Measurements from ENCODE around the gene NKD1.

NKD1 gene

GRCh38 chr16:50645563-50646220, 97.5 kb downstream of the NKD1 start:
- no peak for DNase-seq (ENCODE audit: low read depth in 2 of 2)

- DNase-seq (ENCODE audit: low read depth in 2 of 2): no peak
Measured at GRCh38 chr16:50646345-50646744, 98.1 kb downstream of the NKD1 start.

GRCh38 chr16:50651835-50652438, 103.7 kb downstream of the NKD1 start:
- DNase-seq (ENCODE audit: low read depth in 2 of 2): no peak

- DNase-seq (ENCODE audit: low read depth in 2 of 2): no peak
Measured at GRCh38 chr16:50652836-50653425, 104.7 kb downstream of the NKD1 start.

- DNase-seq (ENCODE audit: low read depth in 2 of 2): no peak
Measured at GRCh38 chr16:50653633-50654519, 105.7 kb downstream of the NKD1 start.

GRCh38 chr16:50655558-50656055, 107.4 kb downstream of the NKD1 start:
- no peak for DNase-seq (ENCODE audit: low read depth in 2 of 2)

- DNase-seq (ENCODE audit: low read depth in 2 of 2): no peak
Measured at GRCh38 chr16:50657241-50657640, 109.0 kb downstream of the NKD1 start.

GRCh38 chr16:50659806-50660205, 111.6 kb downstream of the NKD1 start:
- no peak for DNase-seq (ENCODE audit: low read depth in 2 of 2)

- DNase-seq (ENCODE audit: low read depth in 2 of 2): no peak
Measured at GRCh38 chr16:50662306-50662940, 114.2 kb downstream of the NKD1 start.

- DNase-seq (ENCODE audit: low read depth in 2 of 2): no peak
Measured at GRCh38 chr16:50664270-50664669, 116.1 kb downstream of the NKD1 start.

- DNase-seq (ENCODE audit: low read depth in 2 of 2): peak; percentile 52 to 60
Measured at GRCh38 chr16:50665128-50665878, 117.1 kb downstream of the NKD1 start.

GRCh38 chr16:50666658-50667496, 118.7 kb downstream of the NKD1 start:
- peak in 1 of 2 donors; percentile 39 for DNase-seq (ENCODE audit: low read depth in 2 of 2)

- no peak for DNase-seq (ENCODE audit: low read depth in 2 of 2)
Measured at GRCh38 chr16:50667497-50668367, 119.5 kb downstream of the NKD1 start.

- DNase-seq (ENCODE audit: low read depth in 2 of 2): no peak
Measured at GRCh38 chr16:50668368-50669008, 120.3 kb downstream of the NKD1 start.

GRCh38 chr16:50669741-50670140, 121.5 kb downstream of the NKD1 start:
- no peak for DNase-seq (ENCODE audit: low read depth in 2 of 2)

GRCh38 chr16:50670476-50670875, 122.3 kb downstream of the NKD1 start:
- DNase-seq (ENCODE audit: low read depth in 2 of 2): no peak

GRCh38 chr16:50671644-50672260, 123.6 kb downstream of the NKD1 start:
- DNase-seq (ENCODE audit: low read depth in 2 of 2): no peak
